Epithelial cell of prostate (primary cell): ENCODE data around the gene RHEX.
"Not testable (repeated sequence)": the region's sequence is repeated elsewhere in the genome, so short reads cannot be mapped to it uniquely, and the experiment has no call there.

Experiments
- DNase-seq: peaks from one replicate; pipeline ENCODE4 v3.0.0-alpha.2; 2011; ENCODE audit warnings: low read depth, low spot score
- H3K27ac ChIP-seq: fragments of 450-650 bp; 2 replicates; pipeline ENCODE4 v1.5.1; 2017; ENCODE audit warnings: mild to moderate bottlenecking

The RHEX gene

GRCh38 chr1:206055639-206056323 is 2.8 kb downstream of the RHEX start:
- H3K27ac ChIP-seq, DNase-seq: not testable (repeated sequence)

- DNase-seq, H3K27ac ChIP-seq: not testable (repeated sequence)
Observed at GRCh38 chr1:206058289-206058926, 5.4 kb downstream of the RHEX start.

GRCh38 chr1:206058927-206059292 is 5.9 kb downstream of the RHEX start:
- no peak overlapping the region for H3K27ac ChIP-seq
- DNase-seq, result no peak

GRCh38 chr1:206059355-206059915 is 6.5 kb downstream of the RHEX start:
- no peak for DNase-seq
- H3K27ac ChIP-seq, result no peak overlapping the region

GRCh38 chr1:206060844-206061243 is 7.9 kb downstream of the RHEX start:
- DNase-seq, result no peak
- H3K27ac ChIP-seq, result no peak overlapping the region

GRCh38 chr1:206062464-206062863 is 9.5 kb downstream of the RHEX start:
- no peak overlapping the region for H3K27ac ChIP-seq
- DNase-seq, result no peak

GRCh38 chr1:206064001-206064400 is 11.0 kb downstream of the RHEX start:
- not testable (repeated sequence) for DNase-seq, H3K27ac ChIP-seq

- not testable (repeated sequence) for DNase-seq, H3K27ac ChIP-seq
Observed at GRCh38 chr1:206064501-206064900, 11.5 kb downstream of the RHEX start.

- H3K27ac ChIP-seq, result no peak overlapping the region
Observed at GRCh38 chr1:206065547-206066145, 12.7 kb downstream of the RHEX start.

GRCh38 chr1:206066479-206067171 is 13.7 kb downstream of the RHEX start:
- H3K27ac ChIP-seq, result no peak overlapping the region
- DNase-seq, result no peak

More at GRCh38 chr1:206065547-206066145, 12.7 kb downstream of the RHEX start:
- no peak for DNase-seq

- DNase-seq, result no peak
- H3K27ac ChIP-seq, result no peak overlapping the region
Observed at GRCh38 chr1:206067486-206068227, 14.7 kb downstream of the RHEX start.

GRCh38 chr1:206068314-206068713 is 15.3 kb downstream of the RHEX start:
- no peak for DNase-seq
- H3K27ac ChIP-seq, result no peak overlapping the region

- no peak for DNase-seq
- no peak overlapping the region for H3K27ac ChIP-seq
Observed at GRCh38 chr1:206070627-206071304, 17.8 kb downstream of the RHEX start.

- H3K27ac ChIP-seq, result no peak overlapping the region
- DNase-seq, result no peak
Observed at GRCh38 chr1:206074839-206075238, 21.9 kb downstream of the RHEX start.

- H3K27ac ChIP-seq, result peak overlapping the region; percentile 66
- peak; percentile 72 for DNase-seq
Observed at GRCh38 chr1:206075786-206076755, 23.1 kb downstream of the RHEX start.

- no peak for DNase-seq
- no peak overlapping the region for H3K27ac ChIP-seq
Observed at GRCh38 chr1:206079135-206079534, 26.2 kb downstream of the RHEX start.

GRCh38 chr1:206080026-206080820 is 27.2 kb downstream of the RHEX start:
- no peak for DNase-seq
- no peak overlapping the region for H3K27ac ChIP-seq

- H3K27ac ChIP-seq, result no peak overlapping the region
- no peak for DNase-seq
Observed at GRCh38 chr1:206081856-206082255, 28.9 kb downstream of the RHEX start.
